Ovary (tissue), 10 donors: ENCODE data around the gene AGT. TPM values are rescaled to one million over a fixed set of nuclear protein-coding genes. Genes with fewer than 3 reads are reported as not detected.

Experiments
- DNase-seq, 5 donors: peaks; one replicate each; pipeline ENCODE4 v3.0.0-alpha.2; 2019 to 2020
- H3K27ac ChIP-seq, 2 donors: fragments of 200-600 bp; one replicate each; pipeline versions ENCODE4 v1.5.1 to v1.8.0; 2019 to 2022
- H3K27me3 ChIP-seq: fragments of 200-600 bp; one replicate; pipeline ENCODE4 v1.8.0; 2022
- H3K36me3 ChIP-seq: fragments of 200-600 bp; sonication (generic); one replicate; pipeline ENCODE4 v1.5.1; 2019
- H3K4me1 ChIP-seq: one replicate; pipeline ENCODE4 v1.8.1; 2013; ENCODE audit warnings: mild to moderate bottlenecking, moderate library complexity; ENCODE audit not compliant: insufficient read depth
- H3K4me3 ChIP-seq: fragments of 200-600 bp; sonication (generic); one replicate; pipeline ENCODE4 v1.5.1; 2017
- H3K9me3 ChIP-seq, 2 donors: fragments of 200-600 bp in 1 of 2; sonication (generic) in 1 of 2; one replicate each; pipeline versions ENCODE4 v1.5.1 to v1.8.1; 2013 to 2019; ENCODE audit warnings: mild to moderate bottlenecking in 1 of 2, moderate library complexity in 1 of 2
- EP300 ChIP-seq: sonication (generic); formaldehyde crosslinking; IDR thresholded peaks from one replicate; pipeline ENCODE4 v1.6.1; 2017; ENCODE audit warnings: antibody characterized with exemption
- POLR2A ChIP-seq: fragments of 450-650 bp; IDR thresholded peaks from one replicate; pipeline ENCODE4 v1.6.1; 2017; ENCODE audit warnings: antibody characterized with exemption, mild to moderate bottlenecking, moderate library complexity
- WGBS, 3 donors: extraction: QIAGEN DNeasy Blood & Tissue Kit in 1 of 3; methylation state at CpG; one replicate each; pipeline versions ENCODE4 v1.1.5 to v1.1.7; 2013 to 2017; 5-methylcytosine and 5-hydroxymethylcytosine counted together
- intact Hi-C, 4 donors: fragments of 100-400 bp; cut with DNase I; formaldehyde crosslinking; loops; one replicate each; pipeline versions ENCODE4 v1.11.0 to v1.15.1; 2022 to 2023
- long read RNA-seq, 3 donors: library from polyadenylated mRNA in 2 of 3; unstranded in 2 of 3; transcript quantifications; one replicate each; pipeline ENCODE4 v2.0.0 and lab custom pipeline, GENCODE V29; 2021 to 2026
- polyA plus RNA-seq, 2 donors: library from polyadenylated mRNA; stranded (reverse); fragments of 200-250 nt in 1 of 2; fragments of 350-450 nt in 1 of 2; fragmentation: Illumina TruSeq in 1 of 2; extraction: RNeasy Lipid Tissue Mini Kit (QIAGEN cat#74804) in 1 of 2; gene quantifications; one replicate each; pipeline ENCODE4 v1.2.3, GENCODE V29; 2013 to 2014
- total RNA-seq, 7 donors: library from RNA; depleted of rRNA in 2 of 7; stranded (reverse); fragments of >200 nt in 2 of 7; fragmentation: NEBNext Ultra II Directional in 3 of 7; extraction: Animal tissue kit (Norgen Biotek cat#: 25700) in 3 of 7; gene quantifications; one replicate each; pipeline versions ENCODE4 v1.1.0 to v1.2.4, GENCODE V29; 2016 to 2023
- TF ChIP-seq, protein P1 (sequence below), 3 donors: fragments of 450-650 bp in 2 of 3; fragments of 200-600 bp in 1 of 3; IDR thresholded peaks; one replicate each; pipeline versions ENCODE4 v1.5.1 to v1.8.0; 2016 to 2022; ENCODE audit warnings: antibody characterized with exemption in 3 of 3, mild to moderate bottlenecking in 1 of 3
- donor health status: DM: no; HTN: no; CAD: no; lungs with moderate emphysema.
- donor health status: DM: no; HTN: no; CAD: no.
- donor health status: Bipolar disorder and iron deficiency.
- donor health status: DM: yes; HTN: yes; CAD: no.
- donor health status: DM: no; HTN: no; CAD: no.
- donor health status: DM: yes; HTN: yes; CAD: no.

The AGT gene
- total RNA-seq: 1 to 10 TPM in 6 of 7 donors, under 1 TPM in 1; 0.60 to 8.4 (median 3.3) TPM
- polyA plus RNA-seq: 1 to 10 TPM; 3.8 to 10.0 TPM
- long read RNA-seq, donor 1, transcript AGT-201 (5 exons, 2,291 nt): major isoform, 24 of 31 reads
- long read RNA-seq, donor 1, partial matches to known transcripts: 6 of 31 reads
- long read RNA-seq, donor 1, other reads (novel, unspliced or antisense): 1 of 31 reads
- long read RNA-seq, donor 2, partial matches to known transcripts: 0 of 2 reads
- long read RNA-seq, donor 2, other reads (novel, unspliced or antisense): 0 of 2 reads
- long read RNA-seq, donor 3, transcript AGT-201 (5 exons, 2,291 nt): major isoform, 8 of 8 reads
- long read RNA-seq, donor 3, partial matches to known transcripts: 0 of 8 reads
- long read RNA-seq, donor 3, other reads (novel, unspliced or antisense): 0 of 8 reads

DNA sequence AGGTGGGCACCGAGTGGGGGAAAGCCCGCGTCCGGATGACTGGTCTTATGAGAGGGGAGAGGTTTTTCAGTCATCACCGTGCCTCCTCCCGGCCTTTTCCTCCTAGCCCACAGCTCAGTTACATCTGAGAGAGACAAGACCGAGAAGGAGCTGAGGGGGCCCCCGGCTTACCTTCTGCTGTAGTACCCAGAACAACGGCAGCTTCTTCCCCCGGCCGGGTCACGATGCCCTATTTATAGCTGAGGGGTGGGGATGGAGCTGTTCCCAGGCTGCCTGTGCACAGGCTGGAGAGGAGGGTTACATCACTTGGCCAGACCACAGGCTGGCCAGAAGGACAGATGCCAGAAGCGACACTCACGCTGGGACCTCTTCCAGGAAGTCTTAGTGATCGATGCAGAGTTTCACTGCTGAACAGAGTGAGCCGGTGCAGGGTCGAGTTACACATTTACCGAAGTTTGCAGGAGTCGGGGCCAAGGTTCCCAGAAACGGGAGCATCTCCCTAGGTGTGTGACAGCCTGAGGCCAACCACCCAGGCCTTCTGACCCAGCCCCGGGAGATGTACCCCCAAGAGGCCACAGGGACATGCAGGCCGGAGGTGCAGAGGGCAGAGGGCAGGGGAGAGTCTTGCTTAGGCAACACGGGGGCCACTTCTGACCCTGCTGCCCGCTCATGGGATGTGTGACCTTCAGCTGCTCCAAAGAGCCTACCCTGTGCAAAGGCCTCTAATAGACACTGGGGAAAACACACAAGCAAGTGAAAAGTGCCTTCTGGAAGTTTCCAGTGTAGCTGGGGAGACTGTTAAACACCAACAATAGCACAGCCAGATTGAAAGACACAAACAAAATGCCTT lies at the start of gene AGT:
AGT (minus strand) TSS at position 208 of the 850 bp plus-strand sequence. CDS start 3,299 bp downstream, outside the sequence.
- no peaks in the 10 kb centered on the region for H3K27me3 ChIP-seq
- H3K4me1 ChIP-seq: peaks cover 9% of the 10 kb centered on the region
- TF ChIP-seq POLR2A: no peak
- TF ChIP-seq, protein P1, sequence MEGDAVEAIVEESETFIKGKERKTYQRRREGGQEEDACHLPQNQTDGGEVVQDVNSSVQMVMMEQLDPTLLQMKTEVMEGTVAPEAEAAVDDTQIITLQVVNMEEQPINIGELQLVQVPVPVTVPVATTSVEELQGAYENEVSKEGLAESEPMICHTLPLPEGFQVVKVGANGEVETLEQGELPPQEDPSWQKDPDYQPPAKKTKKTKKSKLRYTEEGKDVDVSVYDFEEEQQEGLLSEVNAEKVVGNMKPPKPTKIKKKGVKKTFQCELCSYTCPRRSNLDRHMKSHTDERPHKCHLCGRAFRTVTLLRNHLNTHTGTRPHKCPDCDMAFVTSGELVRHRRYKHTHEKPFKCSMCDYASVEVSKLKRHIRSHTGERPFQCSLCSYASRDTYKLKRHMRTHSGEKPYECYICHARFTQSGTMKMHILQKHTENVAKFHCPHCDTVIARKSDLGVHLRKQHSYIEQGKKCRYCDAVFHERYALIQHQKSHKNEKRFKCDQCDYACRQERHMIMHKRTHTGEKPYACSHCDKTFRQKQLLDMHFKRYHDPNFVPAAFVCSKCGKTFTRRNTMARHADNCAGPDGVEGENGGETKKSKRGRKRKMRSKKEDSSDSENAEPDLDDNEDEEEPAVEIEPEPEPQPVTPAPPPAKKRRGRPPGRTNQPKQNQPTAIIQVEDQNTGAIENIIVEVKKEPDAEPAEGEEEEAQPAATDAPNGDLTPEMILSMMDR (IDR thresholded peaks at IDR 0.05): no peak
- no peak for TF ChIP-seq EP300
- intact Hi-C loops: no loop called here
- H3K27ac ChIP-seq: peak within 1 kb of the TSS in 1 of 2 donors; percentile 3
- 19 to 30% (median 23%) methylated on average over 24 of the region's 24 CpGs for WGBS, 3 donors
- peak; percentile 26 to 70 (median 58) for DNase-seq
- H3K9me3 ChIP-seq: no peaks in the 10 kb centered on the region
- no peaks in the 10 kb centered on the region for H3K36me3 ChIP-seq
- H3K4me3 ChIP-seq: no peak within 1 kb of the TSS

DNA sequence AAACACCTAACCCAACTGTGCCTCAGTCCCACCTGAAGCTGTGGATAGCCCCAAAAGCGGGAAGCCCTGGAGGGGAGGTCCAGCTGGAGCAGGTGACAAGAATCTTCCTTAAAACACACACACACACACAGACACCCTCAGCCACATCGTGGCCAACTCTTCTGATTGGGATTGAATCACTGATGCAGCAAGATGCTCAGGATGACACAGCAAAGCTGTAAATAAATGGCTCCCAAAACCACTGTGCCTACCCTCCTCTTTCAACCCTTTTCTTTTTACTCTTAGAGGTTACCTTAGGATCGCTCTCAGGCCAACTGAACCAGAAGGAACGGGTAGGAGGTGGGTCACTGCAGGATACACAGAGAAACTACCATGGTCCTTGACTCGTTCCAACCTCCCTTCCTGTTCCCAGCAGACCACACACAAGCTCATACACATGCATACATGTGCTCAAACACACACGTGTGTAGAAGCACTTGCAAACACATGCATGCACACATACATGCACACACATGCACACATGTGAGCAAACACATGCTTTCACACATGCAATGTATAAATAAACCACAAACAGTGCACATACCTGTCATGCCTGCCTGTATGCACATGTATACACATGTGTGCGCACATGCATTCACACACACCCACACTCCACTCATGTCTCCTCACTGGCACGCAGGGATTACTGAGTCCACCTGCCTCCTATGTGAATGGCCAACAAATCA lies 47.7 kb upstream of the AGT start:
- H3K4me1 ChIP-seq: no peaks in the 10 kb centered on the region
- H3K27me3 ChIP-seq: no peaks in the 10 kb centered on the region
- no peak for DNase-seq
- no peak overlapping the region for H3K27ac ChIP-seq
- TF ChIP-seq, protein P1 (IDR thresholded peaks at IDR 0.05): no peak
- no peak for TF ChIP-seq POLR2A
- TF ChIP-seq EP300: no peak
- no peaks in the 10 kb centered on the region for H3K36me3 ChIP-seq
- intact Hi-C loops: no loop called here
- no peak overlapping the region for H3K4me3 ChIP-seq
- H3K9me3 ChIP-seq: no peaks in the 10 kb centered on the region
- 77% methylated on average over 8 of the region's 8 CpGs for WGBS, 3 donors

DNA sequence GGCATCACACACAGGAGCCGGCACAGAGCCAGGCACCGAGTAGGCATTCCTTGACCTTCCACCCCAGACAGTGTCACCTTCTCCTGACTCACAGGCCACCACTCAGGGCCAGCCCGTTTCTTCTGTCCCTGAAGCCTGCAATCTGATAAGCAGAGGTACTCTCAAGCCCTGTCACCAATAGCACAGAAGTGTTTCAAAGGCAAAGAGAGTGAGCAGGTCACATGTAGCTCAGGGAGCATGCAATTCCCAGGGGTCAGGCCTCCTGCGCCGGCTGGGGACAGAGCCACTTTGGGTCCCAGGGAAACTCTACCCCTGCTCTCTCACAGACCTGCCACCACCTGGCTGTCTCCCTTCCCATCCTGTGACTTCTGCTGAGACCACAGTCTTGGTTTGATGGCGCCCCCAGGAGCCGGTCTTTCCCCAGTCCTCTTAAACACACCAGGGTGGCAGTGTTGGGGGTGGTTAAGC lies 46.5 kb upstream of the AGT start:
- H3K27me3 ChIP-seq: no peaks in the 10 kb centered on the region
- H3K4me3 ChIP-seq: no peak overlapping the region
- no peak overlapping the region for H3K27ac ChIP-seq
- H3K4me1 ChIP-seq: no peaks in the 10 kb centered on the region
- no peaks in the 10 kb centered on the region for H3K36me3 ChIP-seq
- TF ChIP-seq, protein P1 (IDR thresholded peaks at IDR 0.05): no peak
- TF ChIP-seq POLR2A: no peak
- no peak for TF ChIP-seq EP300
- no peaks in the 10 kb centered on the region for H3K9me3 ChIP-seq
- DNase-seq: no peak
- intact Hi-C loops: no loop called here
- WGBS, 3 donors: 74 to 83% (median 79%) methylated on average over 7 of the region's 7 CpGs
